Measurements from ENCODE around the gene KCTD16.

GRCh38 chr5:144162686-144163085, 8.0 kb upstream of the KCTD16 start:
- TF ChIP-seq FOXM1 (IDR thresholded peaks at IDR 0.05; ENCODE audit: borderline replicate concordance), result no peak
- no peak for TF ChIP-seq SUZ12 (IDR thresholded peaks at IDR 0.05)
- no peak for TF ChIP-seq ELF4 (IDR thresholded peaks at IDR 0.05)
- TF ChIP-seq HDGF (IDR thresholded peaks at IDR 0.05; ENCODE audit: borderline replicate concordance), result no peak
- no peak for TF ChIP-seq LEF1 (IDR thresholded peaks at IDR 0.05; ENCODE audit: borderline replicate concordance)
- TF ChIP-seq NFRKB (IDR thresholded peaks at IDR 0.05), result no peak
- no peak for TF ChIP-seq PKNOX1 (IDR thresholded peaks at IDR 0.05)
- no peak for TF ChIP-seq ARNT (IDR thresholded peaks at IDR 0.05)
- no peak for TF ChIP-seq TARDBP (IDR thresholded peaks at IDR 0.05)
- no peak for TF ChIP-seq SP1 (IDR thresholded peaks at IDR 0.05)
- no peak for TF ChIP-seq BHLHE40 (IDR thresholded peaks at IDR 0.05; ENCODE audit: borderline replicate concordance)
- TF ChIP-seq FOXK2 (IDR thresholded peaks at IDR 0.05), result no peak
